Bronchial epithelial cell (primary cell): ENCODE measurements around the gene BAIAP3. TPM values are rescaled to one million over a fixed set of nuclear protein-coding genes. Genes with fewer than 3 reads are reported as not detected.

Experiments used
- DNase-seq: peaks from one replicate; pipeline ENCODE4 v3.0.0-alpha.2; 2010; ENCODE audit warnings: low read depth
- FAIRE-seq: peaks from 2 replicates; lab custom pipeline; 2011; peaks lifted over from hg19 to GRCh38; lab: Jason Lieb, UNC
- H3K27me3 ChIP-seq: 2 replicates; pipeline ENCODE4 v1.5.1; 2011; ENCODE audit warnings: low read length; ENCODE audit not compliant: control insufficient read depth, insufficient read depth
- H3K36me3 ChIP-seq: 2 replicates; pipeline ENCODE4 v1.5.1; 2011; ENCODE audit warnings: low read length; ENCODE audit not compliant: control insufficient read depth, insufficient read depth
- H3K4me3 ChIP-seq: 2 replicates; pipeline ENCODE4 v1.5.1; 2011; ENCODE audit warnings: mild to moderate bottlenecking, low read depth, low read length, control low read depth
- CTCF ChIP-seq: IDR thresholded peaks from 2 replicates; pipeline ENCODE4 v1.5.1; 2011; ENCODE audit warnings: mild to moderate bottlenecking, moderate library complexity, low read length, control low read depth, inconsistent platforms; ENCODE audit not compliant: insufficient read depth, severe bottlenecking
- total RNA-seq: library from RNA; depleted of rRNA; stranded (reverse); fragments of >200 nt; gene quantifications from 2 replicates; pipeline ENCODE4 v1.2.1, GENCODE V29; 2014

BAIAP3 gene
- total RNA-seq, 1 donor from 2014 or later = 0.26 TPM

DNA sequence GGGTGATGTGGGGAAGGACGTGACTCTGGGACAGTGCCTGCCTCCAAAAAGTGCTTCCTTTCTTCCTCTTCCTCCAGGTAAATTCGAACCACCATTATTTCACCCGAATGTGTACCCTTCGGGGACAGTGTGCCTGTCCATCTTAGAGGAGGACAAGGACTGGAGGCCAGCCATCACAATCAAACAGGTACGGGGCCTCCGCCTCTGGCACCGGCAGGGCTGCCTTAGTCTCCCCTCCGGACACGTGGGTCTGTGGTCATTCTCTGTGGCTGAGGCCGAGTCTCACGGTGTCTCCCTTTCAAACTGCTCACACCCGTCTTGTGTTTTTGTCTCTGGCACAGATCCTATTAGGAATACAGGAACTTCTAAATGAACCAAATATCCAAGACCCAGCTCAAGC is 13.3 kb upstream of the BAIAP3 start:
- no peak overlapping the region for H3K4me3 ChIP-seq
- no peak for TF ChIP-seq CTCF
- DNase-seq (no peak), FAIRE-seq (no peak)
- H3K36me3 ChIP-seq = peaks cover 44% of the 10 kb centered on the region
- H3K27me3 ChIP-seq = no peaks in the 10 kb centered on the region

DNA sequence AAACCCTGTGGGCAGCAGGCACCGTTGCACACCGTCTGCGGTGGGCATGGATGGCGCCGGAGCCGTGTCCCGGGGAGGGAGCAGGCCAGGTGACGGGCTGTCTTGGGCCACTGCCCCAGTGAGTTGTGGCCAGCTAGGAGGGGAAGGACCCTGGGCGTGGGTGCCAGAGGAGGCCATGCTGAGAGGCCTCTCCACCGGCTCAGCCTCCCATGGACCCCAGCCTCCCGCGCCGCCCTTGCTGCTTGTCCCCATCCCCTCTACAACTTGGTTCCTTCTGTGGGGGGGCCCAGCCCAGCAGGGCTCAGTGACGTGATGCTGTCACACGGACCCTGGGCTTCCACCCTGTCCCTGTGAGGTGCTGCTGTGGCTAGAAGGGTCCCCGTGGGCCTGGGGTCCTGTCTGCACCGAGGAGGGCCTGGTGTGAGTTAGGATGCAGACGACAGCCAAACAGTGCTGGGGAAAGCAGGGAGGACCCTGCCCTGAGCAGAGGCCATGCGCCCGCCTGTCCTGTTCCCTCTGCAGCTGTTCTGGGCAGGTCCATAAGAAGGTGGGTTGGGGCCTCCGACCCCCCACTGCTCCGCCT is 12.7 kb upstream of the BAIAP3 start:
- FAIRE-seq = no peak
- TF ChIP-seq CTCF = no peak
- Histone ChIP-seq H3K36me3 (peaks cover 43% of the 10 kb centered on the region), H3K27me3 (no peaks in the 10 kb centered on the region), H3K4me3 (no peak overlapping the region)
- no peak for DNase-seq

DNA sequence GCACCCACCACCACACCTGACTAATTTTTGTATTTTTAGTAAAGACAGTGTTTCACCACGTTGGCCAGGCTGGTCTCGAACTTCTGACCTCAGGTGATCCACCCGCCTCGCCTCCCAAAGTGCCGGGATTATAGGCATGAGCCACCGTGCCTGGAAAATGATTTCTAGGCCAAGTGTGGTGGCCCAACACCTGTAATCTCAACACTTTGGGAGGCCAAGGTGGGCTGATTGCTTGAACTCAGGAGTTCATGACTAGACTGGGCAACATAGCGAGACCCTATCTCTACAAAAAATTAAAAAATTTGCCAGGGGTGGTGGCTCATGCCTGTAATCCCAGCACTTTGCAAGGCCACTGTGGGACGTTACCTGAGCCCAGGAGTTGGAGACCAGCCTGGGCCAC is 11.0 kb upstream of the BAIAP3 start:
- Histone ChIP-seq H3K36me3 (peaks cover 37% of the 10 kb centered on the region), H3K27me3 (no peaks in the 10 kb centered on the region), H3K4me3 (no peak overlapping the region)
- no peak for DNase-seq
- no peak for FAIRE-seq
- TF ChIP-seq CTCF = no peak

DNA sequence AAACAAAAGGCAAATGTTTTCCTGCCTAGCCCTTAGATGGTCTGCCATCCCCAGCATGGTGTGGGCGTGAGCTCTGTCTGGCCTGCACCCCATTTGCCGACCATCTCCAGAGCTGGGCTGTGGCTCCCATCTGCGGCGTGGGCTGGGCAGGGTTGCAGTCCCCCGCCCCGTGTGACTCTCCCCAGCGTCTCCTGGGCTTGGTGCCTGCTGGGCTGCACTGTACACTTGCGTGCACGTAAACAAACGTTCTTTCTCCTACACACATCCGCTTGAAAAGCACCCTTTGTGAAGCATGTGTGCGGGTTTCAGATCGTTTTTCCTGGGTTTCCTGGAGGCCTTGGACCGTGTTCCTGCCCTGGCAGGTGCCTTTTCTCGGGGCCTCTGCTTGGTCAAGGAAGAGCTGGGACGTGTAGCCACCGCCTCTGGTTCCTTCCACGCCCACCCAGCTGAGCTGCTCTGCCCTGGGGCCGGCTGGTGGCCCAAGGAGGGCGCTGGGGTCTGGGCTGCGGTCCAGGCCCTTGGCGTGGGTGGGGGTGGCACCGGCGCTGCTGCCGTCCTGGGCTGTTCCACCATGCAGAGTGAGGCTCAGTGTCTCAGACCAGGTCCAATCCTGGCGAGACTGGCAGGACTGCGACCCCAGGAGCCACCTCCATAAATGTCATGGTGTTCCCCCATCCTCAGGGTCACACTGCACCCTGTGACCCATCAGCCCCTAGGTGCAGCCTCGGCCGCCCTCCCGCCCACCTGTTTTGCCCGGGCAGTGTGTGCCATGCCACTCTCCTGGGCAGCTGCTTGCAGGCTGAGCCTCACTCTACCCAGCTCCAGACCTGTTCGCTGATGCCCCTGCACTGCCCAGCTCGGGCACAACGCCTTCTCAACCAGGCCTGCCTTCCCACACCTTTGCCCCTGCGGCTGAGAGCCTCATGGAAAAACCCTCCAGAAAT is 9.9 kb upstream of the BAIAP3 start:
- no peak for TF ChIP-seq CTCF
- FAIRE-seq (no peak), DNase-seq (no peak)
- H3K27me3 ChIP-seq = no peaks in the 10 kb centered on the region
- H3K4me3 ChIP-seq = no peak overlapping the region
- peaks cover 31% of the 10 kb centered on the region for H3K36me3 ChIP-seq

DNA sequence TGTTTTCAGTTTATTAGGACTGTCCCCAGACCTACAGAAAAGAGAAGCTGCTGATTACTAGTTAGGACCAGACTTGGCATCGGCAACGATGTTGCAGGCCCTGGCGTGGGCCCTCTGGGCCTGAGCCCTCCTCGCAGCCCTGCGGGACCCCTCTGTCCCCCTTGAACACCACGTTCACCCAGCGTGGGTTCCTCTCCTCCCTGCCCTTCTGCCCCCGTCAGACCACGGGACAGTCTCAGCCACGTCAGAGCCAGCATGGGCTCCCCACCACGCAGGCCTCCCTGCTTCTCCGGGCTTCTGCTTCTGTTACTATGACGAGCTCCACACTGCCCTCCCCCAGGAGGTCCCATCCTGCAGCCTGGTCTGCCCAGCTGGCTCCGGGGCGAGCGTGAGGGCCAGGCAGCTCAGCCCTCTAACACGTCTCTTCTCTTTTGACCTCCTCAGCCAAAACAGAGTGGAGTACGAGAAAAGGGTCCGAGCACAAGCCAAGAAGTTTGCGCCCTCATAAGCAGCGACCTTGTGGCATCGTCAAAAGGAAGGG is 9.1 kb upstream of the BAIAP3 start:
- H3K36me3 ChIP-seq = peaks cover 24% of the 10 kb centered on the region
- FAIRE-seq (no peak), DNase-seq (no peak)
- no peak for TF ChIP-seq CTCF
- no peak overlapping the region for H3K4me3 ChIP-seq
- H3K27me3 ChIP-seq = no peaks in the 10 kb centered on the region
